GM18505 (cell line): Measurements from ENCODE around the gene DNAJB13.

Experiments used
- ATAC-seq: cut with Tn5 transposase; IDR thresholded peaks from one replicate; pipeline ENCODE4 v1.9.1; 2021; ENCODE audit not compliant: unreplicated experiment
- POLR2A ChIP-seq: IDR thresholded peaks from 4 replicates; pipeline ENCODE4 v1.6.1; 2011; ENCODE audit warnings: borderline replicate concordance; ENCODE audit not compliant: insufficient read depth, insufficient read length; ENCODE audit errors: extremely low read depth

Gene DNAJB13

DNA sequence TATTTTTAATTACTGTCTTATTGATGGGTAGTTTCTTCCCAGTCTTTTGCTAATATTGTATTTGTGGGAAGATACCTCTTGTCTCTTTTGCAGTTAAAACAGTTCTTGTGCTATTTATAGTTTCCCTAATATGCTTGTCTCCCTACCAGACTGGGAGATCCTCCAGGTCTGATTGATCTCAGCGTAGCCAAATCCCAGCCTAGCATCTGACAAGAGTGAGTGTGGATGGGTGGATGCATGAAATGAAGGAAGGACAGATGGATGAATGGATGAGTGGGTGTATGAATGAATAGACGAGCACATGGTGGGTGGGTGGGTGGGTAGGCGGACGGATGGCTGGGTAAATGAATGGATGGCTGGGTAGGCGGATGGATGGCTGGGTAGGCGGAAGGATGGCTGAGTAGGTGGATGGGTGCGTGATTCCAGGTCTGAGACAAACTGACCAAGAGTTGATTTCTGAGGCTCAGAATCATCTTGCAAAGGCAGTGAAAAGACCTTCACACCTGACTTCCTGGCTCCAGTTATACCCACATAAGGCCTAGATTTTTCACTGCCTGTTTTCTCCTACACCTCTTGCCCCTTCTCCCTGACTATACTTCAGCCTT, 11.4 kb downstream of the DNAJB13 start:
- ATAC-seq = no peak
- no peak for TF ChIP-seq POLR2A

GRCh38 chr11:73963861-73964260, 13.0 kb downstream of the DNAJB13 start:
- no peak for ATAC-seq
- TF ChIP-seq POLR2A = no peak

DNA sequence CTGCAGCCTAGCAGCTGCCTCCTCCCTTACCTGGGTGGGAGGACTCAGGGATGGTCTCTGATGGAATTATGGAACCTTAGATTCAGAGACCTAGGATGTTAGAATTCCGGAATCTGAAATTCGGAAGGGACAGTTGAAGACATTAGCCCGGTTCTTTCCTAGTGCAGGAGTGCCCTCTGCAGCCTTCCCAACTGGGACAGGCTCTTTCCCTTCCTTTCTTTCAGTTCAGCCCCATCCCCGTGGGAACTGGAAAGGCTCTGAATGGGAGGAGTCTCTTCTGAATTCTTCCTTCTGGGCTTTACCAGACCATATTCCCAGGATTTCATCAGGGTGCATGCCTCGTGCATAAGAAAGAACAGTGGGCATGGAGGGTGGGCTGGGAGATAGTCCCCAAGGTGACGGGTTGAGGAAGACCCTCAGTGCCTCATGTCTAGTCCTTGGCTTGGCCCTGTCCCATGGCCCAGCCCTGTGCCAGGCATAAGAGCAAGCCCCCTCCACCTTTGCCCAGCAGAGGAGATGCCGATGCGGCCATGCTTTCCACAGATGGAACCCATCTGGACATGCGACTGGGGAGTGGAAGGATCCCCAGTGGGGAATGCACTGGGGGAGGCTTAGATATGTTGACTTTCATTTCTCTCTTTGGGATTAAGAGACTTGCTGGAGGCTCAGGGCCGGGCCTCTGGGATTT, 14.4 kb downstream of the DNAJB13 start:
- no peak for TF ChIP-seq POLR2A
- no peak for ATAC-seq

DNA sequence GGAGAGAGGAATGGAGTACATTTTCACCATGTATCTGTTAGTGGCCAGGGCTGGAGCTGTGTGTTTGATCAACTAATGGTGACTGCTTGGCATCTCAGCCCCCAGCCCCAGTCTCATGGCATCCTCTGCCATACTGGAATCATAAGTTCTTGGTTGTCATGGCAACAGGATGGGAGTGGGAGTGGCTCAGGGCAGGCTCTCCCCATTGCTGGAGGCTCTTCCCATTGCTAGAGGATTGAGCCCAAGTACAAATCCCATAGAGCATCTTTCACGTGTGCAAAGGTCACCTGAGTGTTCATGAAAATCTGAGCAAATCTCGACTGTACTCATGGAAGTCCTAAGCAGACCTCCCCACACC, 14.9 kb downstream of the DNAJB13 start:
- ATAC-seq = no peak
- TF ChIP-seq POLR2A = no peak

- no peak for TF ChIP-seq POLR2A
- ATAC-seq = no peak
Observed at GRCh38 chr11:73968356-73968966, 17.6 kb downstream of the DNAJB13 start.

DNA sequence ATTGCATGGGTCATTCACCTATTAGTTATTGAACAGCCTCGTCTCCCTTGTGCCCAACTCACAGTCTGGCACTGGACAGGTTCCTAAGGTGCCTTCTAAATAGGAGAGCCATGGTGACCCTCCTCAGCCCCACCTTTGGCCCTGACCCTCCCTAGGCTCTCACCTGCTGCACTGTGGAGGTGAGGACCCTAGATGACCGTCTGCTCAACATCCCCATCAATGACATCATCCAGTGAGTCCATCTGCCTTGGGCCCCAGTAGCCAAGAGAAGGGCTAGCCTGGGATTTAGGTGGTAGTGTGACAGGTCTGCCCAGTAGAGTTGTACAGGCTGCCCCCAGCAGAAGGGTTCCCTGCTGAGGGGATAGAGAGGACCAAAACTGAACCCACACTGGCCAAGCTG, 18.3 kb downstream of the DNAJB13 start:
- peak; percentile 44 for TF ChIP-seq POLR2A

DNA sequence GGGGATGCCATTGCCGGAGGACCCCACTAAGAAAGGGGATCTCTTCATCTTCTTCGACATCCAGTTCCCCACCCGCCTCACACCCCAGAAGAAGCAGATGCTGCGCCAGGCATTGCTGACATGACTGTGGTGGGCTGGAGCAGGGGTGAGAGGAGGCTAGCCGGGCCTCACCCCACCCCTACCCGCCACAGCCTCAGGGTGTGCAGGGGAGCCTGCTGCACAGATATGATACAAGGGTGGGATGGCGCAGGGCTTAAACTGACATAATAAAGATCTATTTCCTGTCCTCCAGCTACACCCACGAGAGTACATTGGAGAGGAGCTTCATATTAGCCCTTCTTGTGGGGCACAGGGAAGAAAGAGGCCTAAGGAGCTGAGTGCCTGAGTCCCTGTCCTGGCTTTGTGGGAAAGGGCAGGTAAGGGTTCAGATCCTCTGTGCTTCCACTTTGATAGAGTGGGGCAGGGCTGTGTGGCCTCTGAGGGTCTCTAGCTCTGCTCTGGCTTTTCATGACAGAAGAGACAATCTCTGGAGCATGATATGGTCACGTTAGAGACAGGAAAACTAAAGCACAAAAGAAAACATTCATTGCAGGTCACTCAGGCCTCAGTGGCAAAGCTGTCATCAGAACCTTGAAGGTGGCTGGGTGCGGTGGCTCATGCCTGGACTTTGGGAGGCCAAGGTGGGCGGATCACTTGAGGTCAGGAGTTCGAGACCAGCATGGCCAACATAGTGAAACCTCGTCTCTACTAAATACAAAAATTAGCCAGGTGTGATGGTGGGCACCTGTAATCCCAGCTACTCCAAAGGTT, 19.4 kb downstream of the DNAJB13 start:
- no peak for ATAC-seq
- no peak for TF ChIP-seq POLR2A

More for the DNA sequence above, 18.3 kb downstream of the DNAJB13 start:
- no peak for ATAC-seq

- peak; percentile 62 for TF ChIP-seq POLR2A
- ATAC-seq = no peak
Observed at GRCh38 chr11:73971175-73971719, 20.4 kb downstream of the DNAJB13 start.

GRCh38 chr11:73972187-73972586, 21.4 kb downstream of the DNAJB13 start:
- TF ChIP-seq POLR2A = peak; percentile 40
- ATAC-seq = no peak

GRCh38 chr11:73972620-73973449, 22.0 kb downstream of the DNAJB13 start:
- TF ChIP-seq POLR2A = peak; percentile 17
- no peak for ATAC-seq

- TF ChIP-seq POLR2A = no peak
- ATAC-seq = no peak
Observed at GRCh38 chr11:73974604-73975478, 24.0 kb downstream of the DNAJB13 start.

DNA sequence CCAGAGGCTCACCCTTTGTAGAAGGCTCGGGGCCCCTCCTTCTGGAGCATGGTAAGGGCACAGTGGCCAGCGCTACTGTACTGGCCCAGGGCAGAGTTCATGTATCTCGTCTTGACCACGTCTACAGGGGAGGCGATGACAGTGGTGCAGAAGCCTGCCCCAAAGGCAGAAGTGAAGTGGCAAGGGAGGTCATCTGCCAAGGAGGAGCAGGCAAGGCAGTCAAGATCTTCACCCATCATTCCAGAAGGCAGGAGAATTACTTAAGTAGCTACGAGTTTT, 24.6 kb downstream of the DNAJB13 start:
- peak; percentile 29 for TF ChIP-seq POLR2A
- ATAC-seq = no peak
